GM23338 (cell line): ENCODE results near the gene MBNL1. TPM values are rescaled to one million over a fixed set of nuclear protein-coding genes. Genes with fewer than 3 reads are reported as not detected.

Experiments
- EZH2 ChIP-seq: fragments of 200-600 bp; sonication (generic); IDR thresholded peaks from one replicate; pipeline ENCODE4 v1.8.0; 2017; ENCODE audit warnings: antibody characterized with exemption, mild to moderate bottlenecking, low read depth; ENCODE audit not compliant: unreplicated experiment
- EZH2phosphoT487 ChIP-seq: fragments of 200-600 bp; sonication (generic); IDR thresholded peaks from one replicate; pipeline ENCODE4 v1.8.1; 2018; ENCODE audit warnings: antibody characterized with exemption; ENCODE audit not compliant: unreplicated experiment
- JUNB ChIP-seq: IDR thresholded peaks from one replicate; pipeline ENCODE4 v1.6.1; 2016; ENCODE audit warnings: antibody characterized with exemption; ENCODE audit not compliant: unreplicated experiment
- NANOG ChIP-seq: IDR thresholded peaks from 2 replicates; pipeline ENCODE4 v1.6.1; 2016; ENCODE audit warnings: antibody characterized with exemption, borderline replicate concordance
- STAT1 ChIP-seq: IDR thresholded peaks from one replicate; pipeline ENCODE4 v1.6.1; 2016; ENCODE audit warnings: antibody characterized with exemption; ENCODE audit not compliant: unreplicated experiment
- ZNF114 ChIP-seq: fragments of 250-450 bp; sonication (Bioruptor Pico); IDR thresholded peaks from 2 replicates; pipeline ENCODE4 v1.5.0; 2020; ENCODE audit warnings: mild to moderate bottlenecking, moderate library complexity
- ZNF331 ChIP-seq: fragments of 250-450 bp; sonication (Bioruptor Pico); IDR thresholded peaks from 2 replicates; pipeline ENCODE4 v1.5.0; 2020; ENCODE audit warnings: low read depth, mild to moderate bottlenecking, moderate library complexity
- ZNF462 ChIP-seq: fragments of 250-450 bp; sonication (Bioruptor Pico); IDR thresholded peaks from 2 replicates; pipeline ENCODE4 v1.5.0; 2020; ENCODE audit warnings: mild to moderate bottlenecking, moderate library complexity
- polyA plus RNA-seq: library from polyadenylated mRNA; unstranded; fragments of >200 nt; fragmentation: Nextera tagmentation; extraction: Ambion mirVana; gene quantifications from 2 replicates; pipeline ENCODE4 v1.2.1, GENCODE V29; 2016
- total RNA-seq: library from RNA; depleted of rRNA; stranded (reverse); fragments of >200 nt; shearing (Covaris generic); gene quantifications from 2 replicates; pipeline ENCODE4 v1.2.3, GENCODE V29; 2014
- TF ChIP-seq, protein P1 (sequence below), 2 experiments: fragments of 200-600 bp in 1 of 2; sonication (generic) in 1 of 2; conservative IDR thresholded peaks; 2 replicates each; pipeline versions ENCODE4 v1.5.1 to v1.6.1; 2016 to 2017; ENCODE audit warnings: antibody characterized with exemption in 2 of 2, low read depth in 2 of 2, mild to moderate bottlenecking in 2 of 2, moderate library complexity in 1 of 2
- TF ChIP-seq, protein P2 (sequence below): IDR thresholded peaks from 2 replicates; pipeline ENCODE4 v1.6.1; 2016; ENCODE audit warnings: antibody characterized with exemption

Gene MBNL1
- total and polyA plus RNA-seq, 2 experiments from 2014 or later = 9.4 to 23.2 TPM

DNA sequence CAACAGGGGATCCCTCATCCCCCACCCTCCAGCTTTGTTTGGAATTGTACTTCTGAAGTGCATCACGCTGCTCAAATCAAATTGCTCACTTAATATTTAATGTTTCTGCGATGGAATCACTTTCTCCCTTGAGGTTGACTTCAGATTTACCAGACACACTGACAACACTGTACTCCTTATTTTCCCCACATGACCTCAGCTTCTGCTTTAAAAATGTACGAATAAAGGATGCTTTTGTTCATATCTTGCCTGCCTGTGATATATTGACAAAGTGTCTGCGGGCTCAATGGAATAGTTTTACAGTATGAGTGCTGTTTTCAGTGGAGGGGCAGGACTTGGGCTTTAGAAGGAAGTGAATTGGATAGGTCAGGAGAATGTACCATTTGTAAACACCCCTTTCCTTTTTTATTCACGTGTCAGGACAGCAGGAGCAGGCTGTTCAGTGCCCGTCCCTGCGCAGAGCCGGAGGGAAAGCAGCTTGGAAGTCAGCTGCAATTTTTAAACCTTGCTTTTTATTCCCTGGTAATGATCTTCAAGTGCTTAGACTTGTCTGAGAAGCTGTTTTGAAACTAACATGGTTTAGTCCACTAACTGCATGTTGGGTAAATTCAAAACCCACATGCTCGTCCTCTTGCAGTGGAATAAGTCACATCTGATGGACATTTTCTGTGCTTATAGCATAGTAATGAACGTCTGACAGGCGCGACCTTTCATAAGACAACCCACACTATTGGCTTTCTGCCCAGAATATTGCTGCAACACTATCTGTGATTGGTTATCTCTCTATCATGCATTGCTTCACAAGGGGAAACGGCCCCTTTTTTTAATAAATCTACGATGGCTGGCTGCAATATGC is 29.9 kb downstream of the MBNL1 start (continued):
- TF ChIP-seq ZNF462 (no peak), ZNF331 (CRISPR knock-in tag) (no peak), NANOG (no peak), STAT1 (no peak), JUNB (no peak), ZNF114 (CRISPR knock-in tag) (no peak), EZH2 (no peak), EZH2phosphoT487 (no peak)
- TF ChIP-seq, protein P1, sequence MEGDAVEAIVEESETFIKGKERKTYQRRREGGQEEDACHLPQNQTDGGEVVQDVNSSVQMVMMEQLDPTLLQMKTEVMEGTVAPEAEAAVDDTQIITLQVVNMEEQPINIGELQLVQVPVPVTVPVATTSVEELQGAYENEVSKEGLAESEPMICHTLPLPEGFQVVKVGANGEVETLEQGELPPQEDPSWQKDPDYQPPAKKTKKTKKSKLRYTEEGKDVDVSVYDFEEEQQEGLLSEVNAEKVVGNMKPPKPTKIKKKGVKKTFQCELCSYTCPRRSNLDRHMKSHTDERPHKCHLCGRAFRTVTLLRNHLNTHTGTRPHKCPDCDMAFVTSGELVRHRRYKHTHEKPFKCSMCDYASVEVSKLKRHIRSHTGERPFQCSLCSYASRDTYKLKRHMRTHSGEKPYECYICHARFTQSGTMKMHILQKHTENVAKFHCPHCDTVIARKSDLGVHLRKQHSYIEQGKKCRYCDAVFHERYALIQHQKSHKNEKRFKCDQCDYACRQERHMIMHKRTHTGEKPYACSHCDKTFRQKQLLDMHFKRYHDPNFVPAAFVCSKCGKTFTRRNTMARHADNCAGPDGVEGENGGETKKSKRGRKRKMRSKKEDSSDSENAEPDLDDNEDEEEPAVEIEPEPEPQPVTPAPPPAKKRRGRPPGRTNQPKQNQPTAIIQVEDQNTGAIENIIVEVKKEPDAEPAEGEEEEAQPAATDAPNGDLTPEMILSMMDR (conservative IDR thresholded peaks at IDR 0.05; ENCODE audit: low read depth in 2 of 2) = no peak
- TF ChIP-seq, protein P2, sequence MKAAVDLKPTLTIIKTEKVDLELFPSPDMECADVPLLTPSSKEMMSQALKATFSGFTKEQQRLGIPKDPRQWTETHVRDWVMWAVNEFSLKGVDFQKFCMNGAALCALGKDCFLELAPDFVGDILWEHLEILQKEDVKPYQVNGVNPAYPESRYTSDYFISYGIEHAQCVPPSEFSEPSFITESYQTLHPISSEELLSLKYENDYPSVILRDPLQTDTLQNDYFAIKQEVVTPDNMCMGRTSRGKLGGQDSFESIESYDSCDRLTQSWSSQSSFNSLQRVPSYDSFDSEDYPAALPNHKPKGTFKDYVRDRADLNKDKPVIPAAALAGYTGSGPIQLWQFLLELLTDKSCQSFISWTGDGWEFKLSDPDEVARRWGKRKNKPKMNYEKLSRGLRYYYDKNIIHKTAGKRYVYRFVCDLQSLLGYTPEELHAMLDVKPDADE = no peak
